Measurements from ENCODE around the gene CD84. TPM values are rescaled to one million over a fixed set of nuclear protein-coding genes. Genes with fewer than 3 reads are reported as not detected.

CD84 gene
- total RNA-seq, 4 donors from 2014 or later, result 0.61 to 9.0 (median 2.4) TPM

GRCh38 chr1:160548960-160549664 lies 30.2 kb downstream of the CD84 start:
- Histone ChIP-seq H3K36me3 (no peaks in the 10 kb centered on the region), H3K27me3 (peaks cover 0 to 4% (median 0%) of the 10 kb centered on the region in 4 donors), H3K27ac (no peak overlapping the region), H3K9me3 (no peaks in the 10 kb centered on the region), H3K4me1 (no peaks in the 10 kb centered on the region), H3K4me3 (no peak overlapping the region)
- no peak for DNase-seq
- 60 to 67% methylated on average over 5 of the region's 5 CpGs for WGBS, 2 donors
- intact Hi-C loops (cut with DNase I), result no loop called here
- TF ChIP-seq POLR2A (IDR thresholded peaks at IDR 0.05), result no peak
- no peak for TF ChIP-seq CTCF (IDR thresholded peaks at IDR 0.05)

GRCh38 chr1:160548183-160548582 lies 31.1 kb downstream of the CD84 start:
- no peak for TF ChIP-seq CTCF (IDR thresholded peaks at IDR 0.05)
- no peak for TF ChIP-seq POLR2A (IDR thresholded peaks at IDR 0.05)
- Histone ChIP-seq H3K27ac (no peak overlapping the region), H3K36me3 (no peaks in the 10 kb centered on the region), H3K27me3 (peaks cover 0 to 4% (median 0%) of the 10 kb centered on the region in 4 donors), H3K4me3 (no peak overlapping the region), H3K4me1 (no peaks in the 10 kb centered on the region), H3K9me3 (no peaks in the 10 kb centered on the region)
- 60 to 76% methylated on average over 3 of the region's 3 CpGs for WGBS, 2 donors
- DNase-seq, result no peak
- intact Hi-C loops (cut with DNase I), result no loop called here

GRCh38 chr1:160547422-160547821 lies 31.9 kb downstream of the CD84 start:
- H3K9me3 ChIP-seq, result no peaks in the 10 kb centered on the region
- no peak for DNase-seq
- 63 to 73% methylated on average over 3 to 4 of the region's 4 CpGs for WGBS, 2 donors
- intact Hi-C loops (cut with DNase I), result no loop called here
- TF ChIP-seq POLR2A (IDR thresholded peaks at IDR 0.05) (no peak), CTCF (IDR thresholded peaks at IDR 0.05) (no peak)
- peaks cover 0 to 4% (median 0%) of the 10 kb centered on the region in 4 donors for H3K27me3 ChIP-seq
- no peaks in the 10 kb centered on the region for H3K4me1 ChIP-seq
- H3K4me3 ChIP-seq, result no peak overlapping the region
- no peaks in the 10 kb centered on the region for H3K36me3 ChIP-seq
- no peak overlapping the region for H3K27ac ChIP-seq

- no peaks in the 10 kb centered on the region for H3K36me3 ChIP-seq
- 36 to 66% methylated on average over 2 of the region's 2 CpGs for WGBS, 2 donors
- no peak overlapping the region for H3K4me3 ChIP-seq
- no peaks in the 10 kb centered on the region for H3K9me3 ChIP-seq
- no peak for DNase-seq
- peaks cover 0 to 4% (median 0%) of the 10 kb centered on the region in 4 donors for H3K27me3 ChIP-seq
- no peak overlapping the region for H3K27ac ChIP-seq
- intact Hi-C loops (cut with DNase I), result no loop called here
- H3K4me1 ChIP-seq, result no peaks in the 10 kb centered on the region
- no peak for TF ChIP-seq CTCF (IDR thresholded peaks at IDR 0.05)
- no peak for TF ChIP-seq POLR2A (IDR thresholded peaks at IDR 0.05)
These were observed 32.4 kb downstream of the CD84 start for GRCh38 chr1:160546942-160547341.

GRCh38 chr1:160544647-160545046 lies 34.6 kb downstream of the CD84 start:
- Histone ChIP-seq H3K27ac (no peak overlapping the region), H3K4me3 (no peak overlapping the region), H3K27me3 (no peaks in the 10 kb centered on the region), H3K36me3 (no peaks in the 10 kb centered on the region), H3K9me3 (no peaks in the 10 kb centered on the region), H3K4me1 (no peaks in the 10 kb centered on the region)
- 86 to 92% methylated on average over 1 of the region's 1 CpG for WGBS, 2 donors
- DNase-seq, result no peak
- TF ChIP-seq CTCF (IDR thresholded peaks at IDR 0.05) (peak in 5 of 6 experiments; percentile 8 to 38 (median 14)), POLR2A (IDR thresholded peaks at IDR 0.05) (no peak)
- intact Hi-C loops (cut with DNase I), result no loop called here
